HepG2 (cell line): Measurements from ENCODE around the gene MAPK14. TPM values are rescaled to one million over a fixed set of nuclear protein-coding genes. Genes with fewer than 3 reads are reported as not detected.

Experiments used
- BORCS8-MEF2B ChIP-seq: sonication (generic); formaldehyde crosslinking; IDR thresholded peaks from 2 replicates; pipeline ENCODE4 v1.8.0; 2022; ENCODE audit warnings: mild to moderate bottlenecking, missing genetic modification reagents
- BRCA1 ChIP-seq: sonication (generic); formaldehyde crosslinking; IDR thresholded peaks from 2 replicates; pipeline ENCODE4 v1.4.0; 2020; ENCODE audit warnings: missing genetic modification reagents
- FOXM1 ChIP-seq: sonication (generic); formaldehyde crosslinking; IDR thresholded peaks from 2 replicates; pipeline ENCODE4 v1.5.0; 2020; ENCODE audit warnings: missing genetic modification reagents
- HOXD1 ChIP-seq: sonication (generic); formaldehyde crosslinking; IDR thresholded peaks from 2 replicates; pipeline ENCODE4 v1.5.0; 2020; ENCODE audit warnings: missing genetic modification reagents
- KDM1A ChIP-seq: IDR thresholded peaks from 2 replicates; pipeline ENCODE4 v1.6.1; 2016; ENCODE audit warnings: missing compliant biosample characterization
- KDM3A ChIP-seq: IDR thresholded peaks from 2 replicates; pipeline ENCODE4 v1.6.1; 2018; ENCODE audit warnings: low read depth, missing compliant biosample characterization
- MXD4 ChIP-seq: IDR thresholded peaks from 2 replicates; pipeline ENCODE4 v1.6.1; 2016; ENCODE audit warnings: mild to moderate bottlenecking, missing biosample characterization, missing genetic modification reagents
- MYC ChIP-seq: sonication (generic); formaldehyde crosslinking; IDR thresholded peaks from 2 replicates; pipeline ENCODE4 v1.9.0; 2021; ENCODE audit warnings: missing genetic modification reagents, borderline replicate concordance
- NFAT5 ChIP-seq: sonication (generic); formaldehyde crosslinking; IDR thresholded peaks from 2 replicates; pipeline ENCODE4 v1.4.0; 2020; ENCODE audit warnings: missing genetic modification reagents
- NFKB2 ChIP-seq: sonication (generic); formaldehyde crosslinking; IDR thresholded peaks from 2 replicates; pipeline ENCODE4 v1.4.0; 2020; ENCODE audit warnings: missing genetic modification reagents, borderline replicate concordance
- SNAPC2 ChIP-seq: sonication (generic); formaldehyde crosslinking; IDR thresholded peaks from 2 replicates; pipeline ENCODE4 v1.8.1; 2022; ENCODE audit warnings: mild to moderate bottlenecking, missing genetic modification reagents
- SRSF1 ChIP-seq: fragments of 200-400 bp; formaldehyde crosslinking; optimal IDR thresholded peaks from 2 replicates; pipeline ENCODE3; 2017; ENCODE audit warnings: mild to moderate bottlenecking, low read depth, low read length, moderate library complexity
- ZFX ChIP-seq: sonication (generic); formaldehyde crosslinking; IDR thresholded peaks from 2 replicates; pipeline ENCODE4 v1.4.0; 2020; ENCODE audit warnings: mild to moderate bottlenecking, low read depth, missing genetic modification reagents, moderate library complexity
- ZFY ChIP-seq: sonication (generic); formaldehyde crosslinking; IDR thresholded peaks from 2 replicates; pipeline ENCODE4 v1.4.0; 2020; ENCODE audit warnings: missing genetic modification reagents
- ZHX1 ChIP-seq: sonication (generic); formaldehyde crosslinking; IDR thresholded peaks from 2 replicates; pipeline ENCODE4 v1.8.1; 2022; ENCODE audit warnings: low read depth, mild to moderate bottlenecking, missing genetic modification reagents
- ZNF205 ChIP-seq: IDR thresholded peaks from 2 replicates; pipeline ENCODE4 v1.6.1; 2018; ENCODE audit warnings: missing biosample characterization, missing genetic modification reagents
- ZNF329 ChIP-seq: sonication (generic); formaldehyde crosslinking; IDR thresholded peaks from 2 replicates; pipeline ENCODE4 v1.9.0; 2021; ENCODE audit warnings: low read depth, mild to moderate bottlenecking, missing genetic modification reagents
- ZNF383 ChIP-seq: sonication (generic); formaldehyde crosslinking; IDR thresholded peaks from 2 replicates; pipeline ENCODE4 v1.4.0; 2020; ENCODE audit warnings: missing genetic modification reagents, mild to moderate bottlenecking, borderline replicate concordance
- ZNF576 ChIP-seq: sonication (generic); formaldehyde crosslinking; IDR thresholded peaks from 2 replicates; pipeline ENCODE4 v1.4.0; 2020; ENCODE audit warnings: mild to moderate bottlenecking, missing genetic modification reagents
- ZNF619 ChIP-seq: sonication (generic); formaldehyde crosslinking; IDR thresholded peaks from 2 replicates; pipeline ENCODE4 v1.4.0; 2020; ENCODE audit warnings: mild to moderate bottlenecking, missing genetic modification reagents
- ZNF652 ChIP-seq: IDR thresholded peaks from 2 replicates; pipeline ENCODE4 v1.6.1; 2016; ENCODE audit warnings: low read depth, borderline replicate concordance
- ZNF7 ChIP-seq: IDR thresholded peaks from 2 replicates; pipeline ENCODE4 v1.6.1; 2016; ENCODE audit warnings: missing biosample characterization, missing genetic modification reagents
- ZNF740 ChIP-seq: sonication (generic); formaldehyde crosslinking; IDR thresholded peaks from 2 replicates; pipeline ENCODE4 v1.4.0; 2020; ENCODE audit warnings: missing genetic modification reagents
- polyA plus RNA-seq, 8 experiments: library from polyadenylated mRNA; depleted of rRNA in 3 of 8; stranded (reverse) in 7 of 8; unstranded in 1 of 8; fragments of >200 nt; fragmentation: Illumina TruSeq in 4 of 8; extraction: Trizol in 4 of 8; gene quantifications; 2 replicates each; pipeline versions ENCODE4 v1.2.1 to v1.2.3, GENCODE V29; 2011 to 2016; ENCODE audit warnings: low read depth in 4 of 8, missing spikeins in 1 of 8, mixed read lengths in 1 of 8; ENCODE audit not compliant: insufficient read depth in 1 of 8
- total RNA-seq, 5 experiments: library from RNA; depleted of rRNA; stranded (reverse); fragments of >200 nt; fragmentation: Illumina TruSeq; extraction: Trizol; gene quantifications; 2 replicates each; pipeline ENCODE4 v1.2.3, GENCODE V29; 2016; ENCODE audit warnings: low read depth in 1 of 5

MAPK14 gene
- total and polyA plus RNA-seq, 2 of the 13 experiments (the other 11 are each of a cell fraction or from before 2014, with no cell fraction given), result 66.3 to 67.3 TPM

- TF ChIP-seq BORCS8-MEF2B (CRISPR knock-in tag) (0 out of 2 replicates have a peak, but pooled peaks have one; percentile 18), KDM3A (CRISPR knock-in tag) (0 out of 2 replicates have a peak, but pooled peaks have one; percentile 80), MXD4 (no peak), SNAPC2 (CRISPR knock-in tag) (0 out of 2 replicates have a peak, but pooled peaks have one; percentile 32), MYC (CRISPR knock-in tag) (peak; percentile 69; the same call in 1 of the 2 replicates), NFKB2 (0 out of 2 replicates have a peak, but pooled peaks have one; percentile 27), ZNF329 (CRISPR knock-in tag) (no peak), SRSF1 (no peak), ZNF652 (CRISPR knock-in tag) (no peak), KDM1A (no peak), ZNF383 (CRISPR knock-in tag) (no peak), ZNF205 (CRISPR knock-in tag) (peak; percentile 32; the same call in 1 of the 2 replicates), HOXD1 (CRISPR knock-in tag) (no peak), ZNF576 (CRISPR knock-in tag) (no peak), ZHX1 (no peak), FOXM1 (CRISPR knock-in tag) (no peak), BRCA1 (CRISPR knock-in tag) (0 out of 2 replicates have a peak, but pooled peaks have one; percentile 33), ZFY (CRISPR knock-in tag) (peak; percentile 10; the same call in 1 of the 2 replicates), ZNF740 (CRISPR knock-in tag) (no peak), ZNF619 (no peak), ZNF7 (CRISPR knock-in tag) (no peak), NFAT5 (no peak), ZFX (CRISPR knock-in tag) (peak; percentile 61)
These were observed 67.3 kb downstream of the MAPK14 start (continued) for GRCh38 chr6:36094753-36095496.
